IPS-20b (cell line): Measurements from ENCODE around the gene PRKCE.

Experiments
- H3K27ac ChIP-seq: one replicate; pipeline ENCODE4 v1.5.1; 2013; ENCODE audit warnings: low read length
- H3K27me3 ChIP-seq: 2 replicates; pipeline ENCODE4 v1.6.1; 2013; ENCODE audit warnings: mild to moderate bottlenecking, low read length, inconsistent platforms; ENCODE audit not compliant: insufficient read depth
- H3K36me3 ChIP-seq: 2 replicates; pipeline ENCODE4 v1.6.1; 2013; ENCODE audit warnings: low read depth, mild to moderate bottlenecking, inconsistent platforms, low read length, moderate library complexity; ENCODE audit not compliant: insufficient read depth
- H3K4me1 ChIP-seq: 2 replicates; pipeline ENCODE4 v1.6.1; 2013; ENCODE audit warnings: mild to moderate bottlenecking, control low read depth, inconsistent platforms, low read length, moderate library complexity; ENCODE audit not compliant: insufficient read depth
- H3K4me3 ChIP-seq: 2 replicates; pipeline ENCODE4 v1.5.1; 2013; ENCODE audit warnings: mild to moderate bottlenecking, low read length, inconsistent platforms
- H3K9ac ChIP-seq: 2 replicates; pipeline ENCODE4 v1.6.1; 2013; ENCODE audit warnings: low read depth, mild to moderate bottlenecking, inconsistent platforms, low read length, moderate library complexity
- H3K9me3 ChIP-seq: 2 replicates; pipeline ENCODE4 v1.6.1; 2013; ENCODE audit warnings: mild to moderate bottlenecking, low read depth, low read length, inconsistent platforms; ENCODE audit not compliant: insufficient read depth

The PRKCE gene

DNA sequence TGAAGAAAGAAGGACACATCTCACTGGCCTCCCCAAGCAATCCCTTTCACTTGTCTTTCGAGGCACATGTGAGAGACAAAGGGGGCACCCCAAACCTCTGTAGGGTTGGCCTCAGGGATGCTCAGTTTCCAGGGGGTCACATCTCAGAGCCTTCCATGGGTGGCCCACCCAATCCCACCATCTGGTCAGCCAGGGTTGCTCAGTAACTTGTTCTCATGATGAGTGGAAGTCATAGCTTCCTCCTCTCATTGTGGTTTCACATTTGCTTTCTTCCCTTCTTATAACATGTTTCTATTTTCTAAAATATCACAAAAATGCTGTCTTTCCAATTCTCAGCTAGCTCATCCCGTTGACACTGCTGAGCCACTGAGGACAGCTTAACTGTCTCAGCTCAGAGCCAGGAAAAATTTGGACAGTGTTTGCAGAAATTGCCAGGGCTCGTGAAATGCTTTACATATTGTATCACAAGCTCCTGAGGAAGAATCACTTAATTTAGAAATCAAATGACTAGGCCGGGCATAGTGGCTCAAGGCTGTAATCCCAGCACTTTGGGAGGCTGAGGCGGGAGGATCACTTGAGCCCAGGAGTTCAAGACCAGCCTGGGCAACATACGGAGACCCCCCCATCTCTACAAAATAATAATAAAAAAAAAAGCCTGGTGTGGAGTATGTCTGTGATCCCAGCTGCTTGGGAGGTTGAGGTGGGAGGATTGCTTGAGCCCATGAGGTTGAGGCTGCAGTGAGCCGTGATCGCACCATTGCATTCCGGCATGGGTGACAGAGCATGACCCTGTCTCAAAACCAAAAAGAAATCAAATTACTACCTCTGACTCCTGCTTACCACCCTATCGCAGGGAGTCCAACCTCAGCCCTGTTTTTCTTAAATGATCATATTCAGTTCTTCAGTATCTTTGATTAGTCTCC, 129.3 kb downstream of the PRKCE start:
- Histone ChIP-seq H3K36me3 (no peaks in the 10 kb centered on the region), H3K9me3 (no peaks in the 10 kb centered on the region)

DNA sequence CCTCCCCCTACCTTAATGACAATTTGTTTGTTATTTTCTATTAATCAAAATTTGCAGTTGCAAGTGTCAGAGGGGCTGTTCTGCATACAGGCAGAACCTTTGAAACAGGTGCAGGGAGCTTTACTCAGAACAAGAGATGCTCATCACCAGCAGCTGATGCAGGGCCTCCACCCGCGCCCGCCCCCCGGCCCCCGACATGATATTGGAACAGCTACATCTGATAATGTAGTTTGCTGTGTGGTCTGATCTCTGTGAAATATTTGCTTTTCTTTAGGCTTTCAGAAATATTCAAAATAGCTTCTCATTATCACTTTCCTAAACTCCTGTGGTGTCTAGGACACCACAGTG, 130.0 kb downstream of the PRKCE start:
- Histone ChIP-seq H3K9ac (no peak overlapping the region), H3K4me3 (no peak overlapping the region), H3K27ac (no peak overlapping the region), H3K4me1 (no peaks in the 10 kb centered on the region), H3K9me3 (no peaks in the 10 kb centered on the region), H3K36me3 (no peaks in the 10 kb centered on the region), H3K27me3 (no peaks in the 10 kb centered on the region)

More for the DNA sequence above, 129.3 kb downstream of the PRKCE start:
- Histone ChIP-seq H3K27me3 (no peaks in the 10 kb centered on the region), H3K27ac (no peak overlapping the region), H3K4me3 (no peak overlapping the region), H3K9ac (no peak overlapping the region), H3K4me1 (no peaks in the 10 kb centered on the region)

DNA sequence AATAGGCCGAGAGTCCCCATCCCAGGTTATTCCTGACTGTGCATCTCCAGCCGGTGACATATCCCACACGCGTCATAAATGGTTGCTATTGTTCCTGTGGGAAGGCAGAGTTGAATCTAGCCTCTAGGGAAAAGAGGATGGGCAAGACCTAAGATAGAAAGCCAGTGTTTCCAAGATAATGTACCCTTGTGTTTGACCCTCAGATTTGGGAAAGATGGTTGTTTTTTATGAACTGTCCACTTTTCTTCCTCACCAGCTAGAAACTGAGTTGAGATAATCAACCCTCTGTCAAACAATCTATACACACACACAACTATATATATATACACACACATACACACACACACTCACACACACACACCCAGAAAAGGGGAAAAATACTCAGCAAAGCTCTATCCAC, 131.0 kb downstream of the PRKCE start:
- no peaks in the 10 kb centered on the region for H3K9me3 ChIP-seq

DNA sequence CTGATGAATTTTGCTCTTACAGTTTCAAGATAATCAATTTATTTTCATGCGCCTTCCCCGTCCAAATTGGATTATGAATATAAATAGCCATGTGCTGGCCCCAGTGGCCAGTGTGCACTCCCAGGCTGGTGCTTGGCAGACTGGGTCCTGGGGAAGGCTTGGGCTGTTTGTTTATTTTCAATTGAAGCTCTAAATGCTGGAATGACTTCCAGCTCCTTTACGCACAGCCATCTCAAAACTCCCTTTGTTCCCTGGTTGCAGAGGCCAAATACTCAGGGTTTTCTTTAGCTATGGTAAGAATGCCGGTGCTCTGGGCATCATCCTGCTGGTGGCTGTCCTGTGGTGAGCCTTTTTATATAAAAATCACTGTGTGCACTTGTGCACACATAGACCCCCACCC, 131.5 kb downstream of the PRKCE start:
- H3K4me3 ChIP-seq: no peak overlapping the region
- H3K36me3 ChIP-seq: no peaks in the 10 kb centered on the region
- H3K27ac ChIP-seq: no peak overlapping the region
- no peaks in the 10 kb centered on the region for H3K9me3 ChIP-seq
- H3K9ac ChIP-seq: no peak overlapping the region
- no peaks in the 10 kb centered on the region for H3K4me1 ChIP-seq
- H3K27me3 ChIP-seq: no peaks in the 10 kb centered on the region

More for the DNA sequence above, 131.0 kb downstream of the PRKCE start:
- no peaks in the 10 kb centered on the region for H3K36me3 ChIP-seq
- no peak overlapping the region for H3K27ac ChIP-seq
- H3K4me3 ChIP-seq: no peak overlapping the region
- H3K4me1 ChIP-seq: no peaks in the 10 kb centered on the region
- H3K9ac ChIP-seq: no peak overlapping the region
- no peaks in the 10 kb centered on the region for H3K27me3 ChIP-seq

DNA sequence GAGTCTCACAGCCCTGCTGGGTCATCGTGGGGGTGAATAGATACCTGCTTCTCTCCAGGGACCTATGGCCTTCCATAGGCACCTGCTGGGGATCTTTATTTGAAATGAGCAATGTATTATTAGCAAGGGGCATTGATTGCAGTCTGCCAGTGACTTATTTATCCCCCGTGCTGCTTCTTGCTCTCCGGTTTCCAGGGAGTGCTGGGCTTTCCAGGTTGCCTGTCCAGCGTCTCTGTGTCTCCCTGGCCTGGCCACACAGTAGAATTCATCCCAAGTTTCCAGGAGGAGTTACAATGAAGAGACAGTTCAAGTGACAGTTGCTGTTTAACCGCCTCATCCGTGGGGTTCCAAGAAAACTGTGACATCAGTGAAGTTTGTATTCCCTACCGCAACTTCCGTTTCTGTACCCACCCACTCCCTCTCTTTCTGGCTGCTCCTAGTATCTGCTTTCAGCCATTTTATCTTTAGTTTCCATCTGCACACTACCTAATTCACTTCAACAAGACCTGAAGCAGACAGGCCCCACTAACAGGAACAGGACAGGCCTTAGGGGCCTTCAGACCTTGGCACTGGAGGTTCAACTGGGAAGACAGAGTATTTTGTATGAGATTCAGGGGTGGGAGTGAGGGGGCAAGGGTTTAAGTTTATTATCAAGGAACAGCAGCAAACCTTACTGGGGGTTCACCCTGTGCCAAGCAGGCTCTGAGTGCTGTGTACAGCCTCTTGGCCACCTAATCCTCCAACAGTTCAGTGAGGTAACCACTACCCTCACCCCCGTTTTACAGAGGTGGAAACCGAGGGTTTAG, 134.8 kb downstream of the PRKCE start:
- Histone ChIP-seq H3K4me3 (no peak overlapping the region), H3K27me3 (no peaks in the 10 kb centered on the region), H3K9me3 (no peaks in the 10 kb centered on the region), H3K4me1 (no peaks in the 10 kb centered on the region), H3K36me3 (no peaks in the 10 kb centered on the region), H3K27ac (no peak overlapping the region), H3K9ac (no peak overlapping the region)

DNA sequence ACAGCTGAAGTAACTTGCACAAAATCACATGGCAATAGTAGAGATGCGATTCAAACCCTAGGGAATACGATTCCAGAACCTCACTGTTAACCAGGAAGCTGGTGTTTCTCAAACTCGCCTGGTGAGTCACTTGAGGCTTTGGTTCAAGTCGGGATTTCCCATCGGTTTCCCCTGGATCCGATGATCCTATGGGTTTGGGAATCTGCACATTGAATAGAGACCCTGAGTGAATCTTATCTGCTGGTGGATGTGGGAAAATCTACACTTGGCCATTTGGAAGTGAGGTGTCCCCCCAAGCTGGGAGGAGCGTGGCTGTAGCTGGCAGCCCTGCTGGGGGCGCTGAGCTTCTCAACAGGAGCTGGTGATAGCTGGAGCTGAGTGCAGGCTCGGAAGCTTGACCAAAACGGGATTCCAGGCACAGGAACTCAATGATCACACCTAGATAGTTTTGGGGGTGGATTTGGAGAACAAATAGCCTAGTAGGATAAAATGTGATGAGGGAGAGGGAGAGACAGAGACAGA, 135.4 kb downstream of the PRKCE start:
- no peaks in the 10 kb centered on the region for H3K4me1 ChIP-seq
- H3K36me3 ChIP-seq: no peaks in the 10 kb centered on the region
- no peak overlapping the region for H3K9ac ChIP-seq
- H3K27ac ChIP-seq: no peak overlapping the region
- no peaks in the 10 kb centered on the region for H3K27me3 ChIP-seq
- no peaks in the 10 kb centered on the region for H3K9me3 ChIP-seq
- no peak overlapping the region for H3K4me3 ChIP-seq

DNA sequence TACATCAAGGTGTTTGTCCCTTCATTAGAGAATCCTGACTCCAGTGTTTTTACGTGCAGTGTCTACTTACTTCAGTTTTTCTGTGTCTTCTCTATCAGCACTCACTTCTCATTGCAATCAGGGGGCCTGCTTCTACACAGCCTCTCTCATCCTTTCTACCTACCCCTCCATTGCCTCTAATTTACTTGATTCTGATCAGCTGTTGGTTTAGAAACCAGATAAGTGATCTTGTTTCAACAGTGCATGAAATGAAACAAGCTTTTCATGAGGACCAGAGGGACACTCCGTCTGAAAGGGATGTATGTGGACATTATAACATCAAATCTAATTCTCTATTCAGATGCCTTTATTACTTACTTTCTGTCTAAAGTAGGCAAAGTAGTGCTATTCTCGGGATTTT, 136.9 kb downstream of the PRKCE start:
- no peaks in the 10 kb centered on the region for H3K4me1 ChIP-seq
- H3K27me3 ChIP-seq: no peaks in the 10 kb centered on the region
- H3K36me3 ChIP-seq: no peaks in the 10 kb centered on the region
- no peak overlapping the region for H3K9ac ChIP-seq
- H3K9me3 ChIP-seq: no peaks in the 10 kb centered on the region
- H3K27ac ChIP-seq: no peak overlapping the region
- no peak overlapping the region for H3K4me3 ChIP-seq

DNA sequence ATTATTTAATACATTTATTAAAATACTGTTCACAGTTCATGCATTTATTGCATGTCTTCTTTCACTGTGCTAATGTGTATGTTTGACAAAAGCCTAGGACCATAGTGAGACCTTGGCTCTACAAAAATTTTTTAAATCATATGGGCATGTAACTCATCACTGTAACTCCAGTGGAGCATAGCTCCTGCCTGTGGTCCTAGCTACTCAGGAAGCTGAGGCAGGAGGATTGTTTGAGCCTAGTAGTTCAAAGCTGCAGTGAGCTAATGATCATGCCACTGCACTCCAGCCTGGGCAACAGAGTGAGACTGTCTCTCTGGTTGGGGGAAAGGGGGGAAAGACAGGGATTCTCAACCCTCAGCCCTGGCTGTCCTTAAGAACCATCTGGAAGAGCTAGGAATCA, 137.8 kb downstream of the PRKCE start:
- Histone ChIP-seq H3K4me3 (no peak overlapping the region), H3K4me1 (no peaks in the 10 kb centered on the region), H3K27ac (no peak overlapping the region), H3K36me3 (no peaks in the 10 kb centered on the region), H3K9me3 (no peaks in the 10 kb centered on the region), H3K9ac (no peak overlapping the region), H3K27me3 (no peaks in the 10 kb centered on the region)

DNA sequence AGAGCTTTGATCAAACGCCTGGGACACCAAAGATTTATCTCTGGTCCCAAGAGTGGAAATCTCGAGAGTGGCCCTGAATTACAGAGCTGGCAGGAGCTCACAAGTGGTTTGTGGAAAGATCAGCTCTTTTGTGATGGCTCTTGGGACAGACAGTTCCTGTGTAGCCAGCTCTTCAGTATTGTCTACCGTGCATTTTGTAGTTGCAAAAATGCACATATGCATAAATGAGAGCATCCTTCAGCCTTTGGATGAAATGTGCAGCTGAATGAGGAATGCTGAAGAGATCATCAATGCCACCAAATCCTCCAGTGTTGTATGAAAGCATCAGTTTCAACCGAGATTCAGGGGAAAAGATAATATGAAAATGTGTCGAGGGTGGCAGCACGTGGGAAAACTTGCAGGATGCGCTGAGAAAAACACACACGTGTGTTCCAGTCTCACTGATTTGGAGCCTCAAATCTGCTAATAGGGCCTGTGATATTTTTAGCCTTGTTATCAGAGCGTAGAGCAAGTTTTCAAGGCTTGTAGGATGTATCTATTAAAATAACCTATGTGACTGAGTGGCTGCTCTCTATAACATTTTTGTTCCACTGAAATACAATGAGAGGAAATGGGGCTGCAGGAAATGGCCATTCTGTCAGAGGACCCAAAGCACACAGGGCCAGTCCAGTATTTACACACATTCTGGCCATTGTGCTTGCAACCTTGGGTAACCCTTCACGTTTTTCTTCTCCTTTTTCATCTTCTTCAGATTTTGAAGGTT, 138.7 kb downstream of the PRKCE start:
- no peak overlapping the region for H3K4me3 ChIP-seq

DNA sequence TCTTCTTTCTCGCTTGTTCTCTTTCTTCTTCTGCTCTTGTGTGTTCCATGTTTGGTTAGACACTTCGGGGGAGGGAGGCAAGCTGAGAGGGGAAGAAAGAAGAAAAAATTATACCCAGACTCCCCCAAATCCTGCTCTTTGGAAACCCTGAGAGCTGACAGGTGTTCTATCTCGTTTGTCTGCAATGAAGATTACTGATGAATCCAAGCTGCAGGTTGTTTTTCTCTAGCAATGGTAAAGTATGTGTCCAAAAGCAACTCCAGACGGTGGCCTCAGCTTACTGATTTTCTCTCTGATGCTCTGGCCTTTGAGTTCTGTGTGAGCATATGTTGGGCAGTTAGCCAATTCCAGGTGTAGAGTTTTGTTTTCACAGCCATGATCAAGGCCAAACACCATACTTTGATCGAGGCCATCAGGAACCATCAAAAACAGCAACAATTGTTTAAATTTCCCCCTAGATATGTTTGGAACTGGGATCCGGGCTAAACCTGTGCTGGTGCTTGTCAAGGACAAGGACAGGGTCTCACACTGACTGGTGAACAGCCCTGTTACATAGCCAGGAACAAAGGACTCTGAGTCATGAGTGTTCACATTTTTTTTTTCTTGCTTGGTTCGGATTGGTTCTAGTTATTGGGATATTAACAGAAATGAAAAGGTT, 142.0 kb downstream of the PRKCE start:
- Histone ChIP-seq H3K4me1 (no peaks in the 10 kb centered on the region), H3K4me3 (no peak overlapping the region), H3K36me3 (no peaks in the 10 kb centered on the region), H3K9me3 (no peaks in the 10 kb centered on the region), H3K27ac (no peak overlapping the region), H3K27me3 (no peaks in the 10 kb centered on the region), H3K9ac (no peak overlapping the region)

More for the DNA sequence above, 138.7 kb downstream of the PRKCE start:
- Histone ChIP-seq H3K27me3 (no peaks in the 10 kb centered on the region), H3K9me3 (no peaks in the 10 kb centered on the region), H3K36me3 (no peaks in the 10 kb centered on the region), H3K4me1 (no peaks in the 10 kb centered on the region), H3K27ac (no peak overlapping the region), H3K9ac (no peak overlapping the region)

DNA sequence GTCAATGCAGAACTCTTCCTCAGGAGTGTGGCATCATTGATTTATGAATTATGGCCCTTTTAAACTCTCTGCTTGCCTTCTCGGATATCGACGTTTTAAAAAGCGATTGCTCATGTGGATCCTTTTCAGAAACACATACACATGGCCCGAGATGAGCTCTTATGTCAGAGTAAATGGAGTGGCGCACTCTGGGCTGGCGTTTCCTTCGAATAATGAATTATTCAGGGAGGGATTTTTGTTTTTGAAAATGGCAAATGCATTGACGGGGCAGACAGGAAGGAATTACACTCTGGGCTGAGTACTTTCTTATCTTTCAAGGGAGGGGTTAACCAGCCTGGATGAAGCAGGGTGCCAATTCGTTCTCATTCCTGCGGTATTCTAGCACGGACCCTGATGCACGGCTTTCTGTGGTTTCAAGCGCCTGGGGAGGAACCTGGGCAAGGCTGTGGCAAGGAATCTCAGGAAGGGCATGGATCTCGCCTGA, 142.7 kb downstream of the PRKCE start:
- Histone ChIP-seq H3K4me1 (no peaks in the 10 kb centered on the region), H3K27ac (no peak overlapping the region), H3K27me3 (no peaks in the 10 kb centered on the region), H3K9ac (no peak overlapping the region), H3K36me3 (no peaks in the 10 kb centered on the region), H3K9me3 (no peaks in the 10 kb centered on the region), H3K4me3 (no peak overlapping the region)
